ENCODE data around the gene C8A. TPM values are rescaled to one million over a fixed set of nuclear protein-coding genes. Genes with fewer than 3 reads are reported as not detected.

C8A gene
- total and polyA plus RNA-seq, 2 of the 8 experiments (the other 6 are each of a cell fraction or from before 2014, with no cell fraction given): not detected

GRCh38 chr1:56904663-56905397 lies 50.2 kb downstream of the C8A start (continued):
- TF ChIP-seq RBBP5 (IDR thresholded peaks at IDR 0.05; ENCODE audit: borderline replicate concordance, low read depth, low read length): no peak

Measured in H1 (cell line).